Measurements from ENCODE around the gene PODNL1.

DNA sequence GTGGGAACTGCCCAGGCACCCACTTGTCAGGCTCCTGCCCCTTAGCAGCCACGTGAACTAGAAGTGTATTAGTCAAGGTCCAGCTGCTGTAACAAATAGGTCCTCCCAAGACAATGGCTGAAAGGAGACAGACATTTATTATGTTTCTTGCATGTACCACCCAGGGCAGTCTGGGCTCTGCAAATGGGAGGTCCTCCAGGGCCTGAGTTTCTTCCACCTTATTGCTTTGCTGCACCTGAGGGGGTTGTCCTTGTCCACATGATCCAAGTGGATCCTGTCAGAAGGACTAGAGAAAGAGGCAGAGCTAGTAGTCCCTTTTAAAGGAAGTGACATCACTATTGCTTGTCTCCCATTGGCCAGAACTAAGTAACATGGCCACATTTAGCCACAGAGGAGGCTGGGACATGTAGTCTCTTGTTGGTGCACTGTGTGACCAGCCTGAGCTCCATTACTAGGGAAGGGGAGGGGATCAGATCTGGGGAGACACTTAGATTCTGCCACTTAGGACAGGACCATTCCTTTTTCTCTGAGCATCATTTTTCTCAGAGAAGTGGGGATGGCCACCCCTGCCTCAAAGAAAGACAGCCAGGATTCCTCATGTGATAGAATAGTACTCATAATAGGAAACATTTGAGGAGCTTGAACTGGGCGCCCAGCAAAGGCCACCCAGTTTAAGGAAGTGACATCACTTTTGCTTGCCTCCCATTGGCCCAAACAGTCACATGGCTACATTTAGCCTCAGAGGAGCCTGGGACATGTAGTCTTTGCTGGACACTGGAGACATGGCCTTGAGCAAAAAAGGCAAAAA is 17.1 kb downstream of the PODNL1 start:
- no peak for TF ChIP-seq CTCF (IDR thresholded peaks at IDR 0.05)
- TF ChIP-seq POLR2A (IDR thresholded peaks at IDR 0.05): no peak

Measured in Peyer's patch (tissue), 4 donors.